H1 (cell line): Measurements from ENCODE around the gene SMCP. TPM values are rescaled to one million over a fixed set of nuclear protein-coding genes. Genes with fewer than 3 reads are reported as not detected.

Source experiments
- BACH1 ChIP-seq: IDR thresholded peaks from 2 replicates; pipeline ENCODE4 v1.6.1; 2012; ENCODE audit warnings: low read length, improper control_type of control experiment
- CHD7 ChIP-seq: fragments of 300-600 bp; sonication (generic); IDR thresholded peaks from 2 replicates; pipeline ENCODE4 v1.7.1; 2012; ENCODE audit warnings: low read length, moderate library complexity, mild to moderate bottlenecking, inconsistent platforms; ENCODE audit not compliant: insufficient replicate concordance
- JUND ChIP-seq: IDR thresholded peaks from 2 replicates; pipeline ENCODE4 v1.6.1; 2011; ENCODE audit warnings: mild to moderate bottlenecking, improper control_type of control experiment, low read length
- KDM1A ChIP-seq: fragments of 200-600, 300-600 bp; sonication (generic); IDR thresholded peaks from 2 replicates; pipeline ENCODE4 v1.7.1; 2016; ENCODE audit warnings: mild to moderate bottlenecking, low read length, borderline replicate concordance
- MAFK ChIP-seq: IDR thresholded peaks from 2 replicates; pipeline ENCODE4 v1.6.1; 2012; ENCODE audit warnings: low read depth, mild to moderate bottlenecking, improper control_type of control experiment, low read length
- POLR2A ChIP-seq, 2 experiments: IDR thresholded peaks; 1 replicate in 1 of 2; 2 replicates in 1 of 2; pipeline ENCODE4 v1.6.1; 2011; ENCODE audit warnings: low read depth in 2 of 2, low read length in 2 of 2, mild to moderate bottlenecking in 2 of 2; ENCODE audit errors: control extremely low read depth in 1 of 2
- TBP ChIP-seq: IDR thresholded peaks from 2 replicates; pipeline ENCODE4 v1.6.1; 2011; ENCODE audit warnings: low read depth, low read length, improper control_type of control experiment
- polyA plus RNA-seq, 7 experiments: library from polyadenylated mRNA; depleted of rRNA in 3 of 7; stranded (reverse) in 5 of 7; unstranded in 2 of 7; fragments of >200 nt in 5 of 7; fragments of 200-250 nt in 2 of 7; gene quantifications; 1 replicate in 5 of 7; 2 replicates in 1 of 7; 4 replicates in 1 of 7; pipeline versions ENCODE4 v1.2.1 to v1.2.3, GENCODE V29; 2011 to 2013; ENCODE audit warnings: missing spikeins in 2 of 7, mixed read lengths in 2 of 7
- total RNA-seq: library from RNA; stranded (reverse); fragmentation: NEBNext Ultra II Directional; extraction: Animal tissue kit (Norgen Biotek cat#: 25700); gene quantifications from 2 replicates; pipeline ENCODE4 v1.2.1, GENCODE V29; 2021
- TF ChIP-seq, protein P1 (sequence below): IDR thresholded peaks from 2 replicates; pipeline ENCODE4 v1.6.1; 2012; ENCODE audit warnings: inconsistent platforms

Gene SMCP
- total and polyA plus RNA-seq, 2 of the 8 experiments (the other 6 are each of a cell fraction or from before 2014, with no cell fraction given), result not detected

DNA sequence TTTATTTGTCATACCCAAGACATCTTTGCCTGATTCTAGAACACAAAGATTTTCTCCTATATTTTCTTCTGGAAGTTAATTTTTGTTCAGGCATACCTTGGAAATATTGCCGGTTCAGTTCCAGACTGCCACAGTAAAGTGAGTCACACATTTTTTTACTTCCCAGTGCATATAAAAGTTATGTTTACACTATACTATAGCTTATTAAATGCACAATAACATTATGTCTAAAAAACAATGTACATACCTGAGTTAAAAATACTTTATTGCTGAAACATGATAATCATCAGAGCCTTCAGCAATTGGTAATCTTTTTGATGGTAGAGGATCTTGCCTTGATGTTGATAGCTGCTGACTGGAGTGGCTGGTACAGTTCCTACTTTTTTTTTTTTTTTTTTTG, 10.0 kb downstream of the SMCP start (continued):
- no peak for TF ChIP-seq CHD7
- TF ChIP-seq KDM1A, result no peak
- no peak for TF ChIP-seq TBP
- no peak for TF ChIP-seq BACH1
- TF ChIP-seq MAFK, result no peak
- no peak for TF ChIP-seq JUND
- TF ChIP-seq, protein P1, sequence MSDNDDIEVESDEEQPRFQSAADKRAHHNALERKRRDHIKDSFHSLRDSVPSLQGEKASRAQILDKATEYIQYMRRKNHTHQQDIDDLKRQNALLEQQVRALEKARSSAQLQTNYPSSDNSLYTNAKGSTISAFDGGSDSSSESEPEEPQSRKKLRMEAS, result no peak
- TF ChIP-seq POLR2A (IDR thresholded peaks at IDR 0.05; ENCODE audit: control extremely low read depth in 1 of 2, low read depth in 2 of 2, low read length in 2 of 2), result no peak
